Measurements from ENCODE around the gene SLC22A7.

GRCh38 chr6:43258180-43258579 lies 39.9 kb upstream of the SLC22A7 start:
- TF ChIP-seq CTCF (IDR thresholded peaks at IDR 0.05; ENCODE audit: poor library complexity, severe bottlenecking) (no peak), TAF1 (IDR thresholded peaks at IDR 0.05; ENCODE audit: low read depth) (no peak), EP300 (conservative IDR thresholded peaks at IDR 0.05; ENCODE audit: poor library complexity, severe bottlenecking) (no peak), EZH2 (IDR thresholded peaks at IDR 0.05; ENCODE audit: borderline replicate concordance, insufficient read depth, low read length, poor library complexity, severe bottlenecking) (no peak), POLR2AphosphoS5 (IDR thresholded peaks at IDR 0.05) (no peak)

Measured in neural cell (in vitro differentiated cells).